ENCODE results near the gene PADI3. TPM values are rescaled to one million over a fixed set of nuclear protein-coding genes. Genes with fewer than 3 reads are reported as not detected.

Gene PADI3
- polyA plus RNA-seq, 3 donors, result 0.01 TPM; not detected in 2

GRCh38 chr1:17264470-17264869 lies 15.6 kb downstream of the PADI3 start:
- Mint-ChIP-seq H3K36me3 (no peaks in the 10 kb centered on the region), H3K4me1 (no peaks in the 10 kb centered on the region), H3K27ac (no peak overlapping the region), H3K27me3 (ENCODE audit: low read depth in 3 of 3) (peaks cover 0 to 3% (median 2%) of the 10 kb centered on the region in 3 donors), H3K9me3 (peaks cover 0 to 2% (median 0%) of the 10 kb centered on the region in 7 donors), H3K4me3 (no peak overlapping the region)
- Histone ChIP-seq H3K27ac (ENCODE audit: low read depth in 1 of 2, low read length in 2 of 2) (no peak overlapping the region), H3K36me3 (replicated peaks in 1 of 2; ENCODE audit: control insufficient read depth in 1 of 2, insufficient read depth in 2 of 2, low read length in 2 of 2) (no peaks in the 10 kb centered on the region), H3K9ac (ENCODE audit: insufficient read depth, low read length, poor library complexity, severe bottlenecking) (no peak overlapping the region), H3K4me2 (replicated peaks; ENCODE audit: extremely low read depth, low read length, poor library complexity, severe bottlenecking) (no peak overlapping the region), H4K20me1 (ENCODE audit: insufficient read depth, low read length) (no peaks in the 10 kb centered on the region), H3K79me2 (ENCODE audit: insufficient read depth, low read length) (no peaks in the 10 kb centered on the region), H3K9me3 (replicated peaks in 1 of 2; ENCODE audit: control insufficient read depth in 1 of 2, insufficient read depth in 1 of 2, low read length in 2 of 2) (no peaks in the 10 kb centered on the region), H3K4me3 (replicated peaks in 1 of 3; ENCODE audit: low read depth in 2 of 3, low read length in 3 of 3) (no peak overlapping the region), H3K27me3 (ENCODE audit: control insufficient read depth in 2 of 2, insufficient read depth in 2 of 2, low read length in 2 of 2) (no peaks in the 10 kb centered on the region), H2AFZ (ENCODE audit: insufficient read depth, low read depth, low read length, poor library complexity, severe bottlenecking) (no peak overlapping the region), H3K4me1 (ENCODE audit: control insufficient read depth in 1 of 2, insufficient read depth in 2 of 2, low read length in 2 of 2) (no peaks in the 10 kb centered on the region)
- WGBS (ENCODE audit: insufficient coverage), result 100% methylated on average over 2 of the region's 5 CpGs
- no peak for TF ChIP-seq CTCF (IDR thresholded peaks at IDR 0.05)
- DNase-seq, result no peak
- intact Hi-C loops (cut with micrococcal nuclease), result no loop called here

GRCh38 chr1:17265162-17265561 lies 16.3 kb downstream of the PADI3 start:
- H3K27me3 ChIP-seq (ENCODE audit: control insufficient read depth in 2 of 2, insufficient read depth in 2 of 2, low read length in 2 of 2), result no peaks in the 10 kb centered on the region
- H3K36me3 Mint-ChIP-seq, result no peaks in the 10 kb centered on the region
- intact Hi-C loops (cut with micrococcal nuclease), result no loop called here
- no peak overlapping the region for H3K9ac ChIP-seq (ENCODE audit: insufficient read depth, low read length, poor library complexity, severe bottlenecking)
- H3K27ac Mint-ChIP-seq, result no peak overlapping the region
- WGBS (ENCODE audit: insufficient coverage), result 100% methylated on average over 1 of the region's 2 CpGs
- peaks cover 0 to 3% (median 2%) of the 10 kb centered on the region in 3 donors for H3K27me3 Mint-ChIP-seq (ENCODE audit: low read depth in 3 of 3)
- H3K4me1 ChIP-seq (ENCODE audit: control insufficient read depth in 1 of 2, insufficient read depth in 2 of 2, low read length in 2 of 2), result no peaks in the 10 kb centered on the region
- H3K4me3 Mint-ChIP-seq, result no peak overlapping the region
- H3K36me3 ChIP-seq (replicated peaks in 1 of 2; ENCODE audit: control insufficient read depth in 1 of 2, insufficient read depth in 2 of 2, low read length in 2 of 2), result no peaks in the 10 kb centered on the region
- no peak overlapping the region for H2AFZ ChIP-seq (ENCODE audit: insufficient read depth, low read depth, low read length, poor library complexity, severe bottlenecking)
- no peak overlapping the region for H3K4me2 ChIP-seq (replicated peaks; ENCODE audit: extremely low read depth, low read length, poor library complexity, severe bottlenecking)
- H3K9me3 ChIP-seq (replicated peaks in 1 of 2; ENCODE audit: control insufficient read depth in 1 of 2, insufficient read depth in 1 of 2, low read length in 2 of 2), result no peaks in the 10 kb centered on the region
- no peak for TF ChIP-seq CTCF (IDR thresholded peaks at IDR 0.05)
- no peak overlapping the region for H3K27ac ChIP-seq (ENCODE audit: low read depth in 1 of 2, low read length in 2 of 2)
- H4K20me1 ChIP-seq (ENCODE audit: insufficient read depth, low read length), result no peaks in the 10 kb centered on the region
- no peak overlapping the region for H3K4me3 ChIP-seq (replicated peaks in 1 of 3; ENCODE audit: low read depth in 2 of 3, low read length in 3 of 3)
- DNase-seq, result no peak
- H3K79me2 ChIP-seq (ENCODE audit: insufficient read depth, low read length), result no peaks in the 10 kb centered on the region
- H3K4me1 Mint-ChIP-seq, result no peaks in the 10 kb centered on the region
- H3K9me3 Mint-ChIP-seq, result peaks cover 0 to 2% (median 0%) of the 10 kb centered on the region in 7 donors

Measured in CD14-positive monocyte (primary cell).